MV-4-11 (cell line): ENCODE results near the gene CEACAM19.
"Not testable (repeated sequence)": the region's sequence is repeated elsewhere in the genome, so short reads cannot be mapped to it uniquely, and the experiment has no call there.

ENCODE experiments used
- DNase-seq: peaks from one replicate; lab custom pipeline; 2025; lab: John Stamatoyannopoulos, UW

CEACAM19 gene

GRCh38 chr19:44701228-44701627, 29.9 kb downstream of the CEACAM19 start:
- DNase-seq: no peak

- DNase-seq: no peak
These were observed 31.4 kb downstream of the CEACAM19 start for GRCh38 chr19:44702551-44703176.

- no peak for DNase-seq
These were observed 32.2 kb downstream of the CEACAM19 start for GRCh38 chr19:44703336-44704078.

- DNase-seq: no peak
These were observed 33.7 kb downstream of the CEACAM19 start for GRCh38 chr19:44704982-44705381.

- DNase-seq: no peak
These were observed 34.3 kb downstream of the CEACAM19 start for GRCh38 chr19:44705502-44706010.

- DNase-seq: no peak
These were observed 35.4 kb downstream of the CEACAM19 start for GRCh38 chr19:44706506-44707236.

GRCh38 chr19:44707794-44708193, 36.5 kb downstream of the CEACAM19 start:
- DNase-seq: no peak

GRCh38 chr19:44708940-44709339, 37.7 kb downstream of the CEACAM19 start:
- no peak for DNase-seq

GRCh38 chr19:44709434-44710266, 38.4 kb downstream of the CEACAM19 start:
- DNase-seq: not testable (repeated sequence)

- no peak for DNase-seq
These were observed 39.2 kb downstream of the CEACAM19 start for GRCh38 chr19:44710483-44710882.

GRCh38 chr19:44712864-44713515, 41.7 kb downstream of the CEACAM19 start:
- peak; percentile 83 for DNase-seq

- no peak for DNase-seq
These were observed 43.4 kb downstream of the CEACAM19 start for GRCh38 chr19:44714597-44715169.

- no peak for DNase-seq
These were observed 46.3 kb downstream of the CEACAM19 start for GRCh38 chr19:44717603-44718002.

- DNase-seq: peak; percentile 28
These were observed 47.4 kb downstream of the CEACAM19 start for GRCh38 chr19:44718441-44719261.

GRCh38 chr19:44719262-44719701, 48.0 kb downstream of the CEACAM19 start:
- no peak for DNase-seq

GRCh38 chr19:44720396-44720795, 49.1 kb downstream of the CEACAM19 start:
- not testable (repeated sequence) for DNase-seq

GRCh38 chr19:44720945-44721344, 49.7 kb downstream of the CEACAM19 start:
- peak; percentile 77 for DNase-seq

- not testable (repeated sequence) for DNase-seq
These were observed 50.1 kb downstream of the CEACAM19 start for GRCh38 chr19:44721369-44721768.

- peak; percentile 90 for DNase-seq
These were observed 51.1 kb downstream of the CEACAM19 start for GRCh38 chr19:44722131-44723121.
